RWPE2 (cell line): ENCODE results near the gene FHIT.

Experiments
- ATAC-seq: fragments of 200-7000 bp; cut with Tn5 transposase; 3 replicates; pipeline ENCODE4 v1.9.1; 2021; ENCODE audit warnings: low read depth
- DNase-seq: peaks from one replicate; pipeline ENCODE4 v3.0.0-alpha.2; 2020; ENCODE audit warnings: low spot score
- H3K27ac ChIP-seq: fragments of 450-650 bp; 2 replicates; pipeline ENCODE4 v1.5.1; 2017; ENCODE audit warnings: mild to moderate bottlenecking; ENCODE audit not compliant: poor library complexity, severe bottlenecking
- H3K27me3 ChIP-seq: fragments of 250-450 bp; sonication (Bioruptor Pico); 2 replicates; pipeline ENCODE4 v1.5.1; 2021; ENCODE audit warnings: mild to moderate bottlenecking, moderate library complexity; ENCODE audit not compliant: insufficient read depth, poor library complexity, severe bottlenecking
- H3K36me3 ChIP-seq: fragments of 250-450 bp; sonication (Bioruptor Pico); 2 replicates; pipeline ENCODE4 v1.5.1; 2020; ENCODE audit warnings: low read depth, mild to moderate bottlenecking, moderate library complexity
- H3K4me1 ChIP-seq: fragments of 250-450 bp; sonication (Bioruptor Pico); 2 replicates; pipeline ENCODE4 v1.5.1; 2021; ENCODE audit warnings: mild to moderate bottlenecking, moderate library complexity; ENCODE audit not compliant: insufficient read depth, poor library complexity, severe bottlenecking
- H3K4me3 ChIP-seq: fragments of 250-450 bp; sonication (Bioruptor Pico); 2 replicates; pipeline ENCODE4 v1.5.1; 2021; ENCODE audit warnings: mild to moderate bottlenecking, moderate library complexity; ENCODE audit not compliant: severe bottlenecking
- H3K9me3 ChIP-seq: fragments of 250-450 bp; sonication (Bioruptor Pico); 2 replicates; pipeline ENCODE4 v1.5.1; 2021; ENCODE audit warnings: mild to moderate bottlenecking, moderate library complexity; ENCODE audit not compliant: severe bottlenecking
- CTCF ChIP-seq: fragments of 450-650 bp; IDR thresholded peaks from one replicate; pipeline ENCODE4 v1.5.1; 2017; ENCODE audit warnings: mild to moderate bottlenecking, moderate library complexity; ENCODE audit not compliant: poor library complexity, severe bottlenecking

FHIT gene

DNA sequence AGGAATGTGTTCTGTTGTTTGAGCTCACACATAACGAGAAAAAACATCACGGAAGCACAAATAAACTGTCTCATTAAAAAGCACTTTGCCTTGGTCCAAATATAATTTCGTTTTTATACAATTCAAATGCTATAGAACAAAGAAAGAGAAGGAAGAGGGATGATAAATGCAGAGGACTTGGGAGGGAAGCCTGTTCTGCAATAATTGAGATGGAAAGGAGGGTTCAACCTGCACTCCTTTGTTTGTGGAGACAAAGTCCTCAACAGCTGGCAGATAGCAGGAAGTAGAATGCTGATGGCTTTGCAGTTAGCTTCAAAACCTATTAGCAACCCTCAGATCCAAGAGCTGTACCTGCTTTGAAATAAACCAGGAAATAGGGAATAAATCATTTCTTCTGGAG is 1010.8 kb downstream of the FHIT start:
- no peaks in the 10 kb centered on the region for H3K27me3 ChIP-seq
- ATAC-seq (no peak), DNase-seq (no peak)
- H3K9me3 ChIP-seq, result no peaks in the 10 kb centered on the region
- no peak for TF ChIP-seq CTCF
- H3K27ac ChIP-seq, result no peak overlapping the region
- H3K36me3 ChIP-seq, result no peaks in the 10 kb centered on the region
- H3K4me1 ChIP-seq, result no peaks in the 10 kb centered on the region
- no peak overlapping the region for H3K4me3 ChIP-seq

DNA sequence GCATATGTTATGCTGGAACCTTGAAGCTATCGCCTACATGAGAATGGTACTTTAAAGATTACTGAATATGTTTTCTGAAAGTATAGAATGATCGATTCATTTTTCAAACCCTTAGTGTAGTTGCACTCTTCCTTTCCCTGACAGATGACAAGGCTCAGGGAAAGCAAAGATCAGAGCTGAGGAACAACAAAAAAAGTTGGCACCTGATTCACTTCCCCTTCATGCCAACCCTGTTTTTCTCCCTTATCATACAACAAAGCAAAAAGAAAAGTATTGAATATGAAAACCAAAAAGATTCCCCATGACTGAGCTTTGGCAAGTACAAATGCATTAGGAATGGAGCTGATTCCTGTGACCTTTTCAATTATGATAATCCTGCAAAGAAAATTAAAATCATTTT is 1012.7 kb downstream of the FHIT start:
- DNase-seq, result no peak
- H3K4me3 ChIP-seq, result no peak overlapping the region
- ATAC-seq, result no peak
- no peaks in the 10 kb centered on the region for H3K9me3 ChIP-seq
- H3K36me3 ChIP-seq, result no peaks in the 10 kb centered on the region
- no peak overlapping the region for H3K27ac ChIP-seq
- no peaks in the 10 kb centered on the region for H3K27me3 ChIP-seq
- H3K4me1 ChIP-seq, result no peaks in the 10 kb centered on the region
- TF ChIP-seq CTCF, result no peak

- DNase-seq, result no peak
- no peaks in the 10 kb centered on the region for H3K4me1 ChIP-seq
- no peaks in the 10 kb centered on the region for H3K27me3 ChIP-seq
- H3K36me3 ChIP-seq, result no peaks in the 10 kb centered on the region
- no peak overlapping the region for H3K27ac ChIP-seq
- ATAC-seq, result no peak
- no peaks in the 10 kb centered on the region for H3K9me3 ChIP-seq
- TF ChIP-seq CTCF, result no peak
- no peak overlapping the region for H3K4me3 ChIP-seq
These were observed 1021.8 kb downstream of the FHIT start for GRCh38 chr3:60229502-60229901.

DNA sequence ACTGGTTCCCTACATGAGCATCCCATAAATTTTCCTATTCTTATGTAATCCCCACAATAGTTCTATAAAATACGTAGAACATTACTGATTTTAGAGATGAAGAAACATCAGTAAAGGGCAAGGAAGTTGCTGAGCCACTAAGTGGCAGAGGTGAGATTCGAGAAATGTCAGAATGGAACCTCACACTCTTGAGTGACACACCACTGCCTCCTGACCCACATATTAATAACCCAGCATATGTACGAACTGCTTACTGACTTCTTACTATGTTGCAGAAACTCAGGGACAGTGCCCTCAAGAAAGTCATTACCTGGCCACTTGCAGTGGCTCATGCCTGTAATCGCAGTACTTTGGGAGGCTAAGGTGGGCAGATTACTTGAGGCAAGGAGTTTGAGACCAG is 1022.4 kb downstream of the FHIT start:
- Histone ChIP-seq H3K4me3 (no peak overlapping the region), H3K4me1 (no peaks in the 10 kb centered on the region), H3K9me3 (no peaks in the 10 kb centered on the region), H3K27ac (no peak overlapping the region), H3K36me3 (no peaks in the 10 kb centered on the region), H3K27me3 (no peaks in the 10 kb centered on the region)
- no peak for DNase-seq
- no peak for TF ChIP-seq CTCF
- no peak for ATAC-seq

DNA sequence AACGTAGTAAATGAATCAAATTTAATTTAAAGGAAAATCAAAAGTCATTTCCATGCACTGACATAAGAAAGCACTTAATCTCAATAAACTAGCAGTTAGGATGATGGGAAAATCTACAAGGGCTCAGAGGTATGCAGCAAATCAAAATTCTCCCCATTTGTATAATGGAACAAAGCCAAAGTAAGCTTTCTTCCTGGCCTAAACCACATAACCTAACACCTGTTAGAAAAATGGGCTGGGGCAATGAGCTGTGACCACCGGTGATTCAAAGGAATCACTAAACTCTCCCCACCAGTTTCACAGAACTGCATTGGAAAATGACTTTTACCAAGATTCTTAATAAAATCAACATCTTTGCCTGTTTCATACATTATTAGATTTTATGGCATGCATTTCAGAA is 1024.3 kb downstream of the FHIT start:
- Histone ChIP-seq H3K4me1 (no peaks in the 10 kb centered on the region), H3K27me3 (no peaks in the 10 kb centered on the region), H3K9me3 (no peaks in the 10 kb centered on the region), H3K27ac (no peak overlapping the region), H3K36me3 (no peaks in the 10 kb centered on the region), H3K4me3 (no peak overlapping the region)
- no peak for ATAC-seq
- DNase-seq, result no peak
- no peak for TF ChIP-seq CTCF
